ENCODE data around the gene DDX39B.
"Not testable (repeated sequence)": the region's sequence is repeated elsewhere in the genome, so short reads cannot be mapped to it uniquely, and the experiment has no call there.

The DDX39B gene

DNA sequence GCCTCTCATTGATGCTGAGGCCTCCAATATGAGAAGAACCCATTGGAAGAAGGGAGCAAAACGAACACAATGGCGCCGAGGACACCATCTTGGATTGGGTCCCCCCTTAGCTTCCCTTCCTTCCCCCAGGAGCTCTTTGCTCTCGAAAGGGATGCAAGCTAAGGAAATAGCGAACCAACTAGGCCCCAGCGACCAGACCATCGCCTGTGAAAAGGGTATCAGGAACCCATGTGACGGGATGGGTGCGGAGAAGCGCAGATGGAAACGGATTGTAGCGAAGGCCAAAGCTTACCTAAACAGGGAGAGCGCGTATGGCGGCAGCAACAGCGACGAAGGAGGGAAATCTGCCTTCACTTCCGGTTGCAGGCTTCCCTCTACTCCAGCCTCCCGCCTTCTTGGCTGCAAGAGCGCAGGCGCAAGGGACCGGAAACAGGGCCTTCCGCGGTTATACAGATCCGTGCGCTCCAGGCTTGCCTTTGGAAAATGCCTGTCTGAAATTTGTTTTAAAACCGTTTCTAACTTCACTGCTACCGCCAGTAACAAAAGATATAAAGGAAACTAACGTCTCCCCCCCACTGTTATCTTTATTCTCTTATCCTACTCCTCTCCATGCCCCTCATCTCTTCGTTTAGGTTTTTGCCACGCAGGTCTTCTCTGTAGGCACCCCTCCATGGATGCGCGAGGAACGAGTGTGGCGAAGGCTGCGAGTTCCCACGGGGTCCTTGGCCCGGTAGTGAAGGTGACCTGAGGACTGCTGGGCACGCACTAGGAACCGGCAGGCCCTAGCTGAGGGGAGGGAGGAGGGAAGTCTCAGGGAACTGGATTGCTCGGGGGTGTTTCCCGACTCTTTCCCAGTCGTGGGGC is at the start of gene DDX39B:
TSS of gene DDX39B (minus strand) at position 346 of the 864 bp plus-strand sequence. CDS start 1,471 bp downstream, outside the sequence.
- DNase-seq: peak; percentile 38

DNA sequence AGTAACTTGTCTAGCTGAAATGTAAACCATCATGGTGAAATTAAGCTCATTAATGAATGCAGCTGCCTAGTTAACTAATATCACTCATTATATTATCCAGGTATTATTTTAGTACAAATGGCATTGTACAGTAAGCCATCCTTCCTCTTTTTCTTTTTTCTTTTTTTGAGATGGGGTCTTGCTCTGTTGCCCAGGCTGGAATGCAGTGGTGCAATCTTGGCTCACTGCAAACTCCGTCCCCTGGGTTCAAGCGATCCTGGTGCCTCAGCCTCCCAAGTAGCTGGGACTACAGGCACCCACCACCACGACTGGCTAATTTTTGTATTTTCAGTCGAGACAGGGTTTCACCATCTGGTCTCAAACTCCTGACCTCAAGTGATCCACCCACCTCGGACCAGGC is 48.9 kb upstream of the DDX39B start:
- not testable (repeated sequence) for DNase-seq

DNA sequence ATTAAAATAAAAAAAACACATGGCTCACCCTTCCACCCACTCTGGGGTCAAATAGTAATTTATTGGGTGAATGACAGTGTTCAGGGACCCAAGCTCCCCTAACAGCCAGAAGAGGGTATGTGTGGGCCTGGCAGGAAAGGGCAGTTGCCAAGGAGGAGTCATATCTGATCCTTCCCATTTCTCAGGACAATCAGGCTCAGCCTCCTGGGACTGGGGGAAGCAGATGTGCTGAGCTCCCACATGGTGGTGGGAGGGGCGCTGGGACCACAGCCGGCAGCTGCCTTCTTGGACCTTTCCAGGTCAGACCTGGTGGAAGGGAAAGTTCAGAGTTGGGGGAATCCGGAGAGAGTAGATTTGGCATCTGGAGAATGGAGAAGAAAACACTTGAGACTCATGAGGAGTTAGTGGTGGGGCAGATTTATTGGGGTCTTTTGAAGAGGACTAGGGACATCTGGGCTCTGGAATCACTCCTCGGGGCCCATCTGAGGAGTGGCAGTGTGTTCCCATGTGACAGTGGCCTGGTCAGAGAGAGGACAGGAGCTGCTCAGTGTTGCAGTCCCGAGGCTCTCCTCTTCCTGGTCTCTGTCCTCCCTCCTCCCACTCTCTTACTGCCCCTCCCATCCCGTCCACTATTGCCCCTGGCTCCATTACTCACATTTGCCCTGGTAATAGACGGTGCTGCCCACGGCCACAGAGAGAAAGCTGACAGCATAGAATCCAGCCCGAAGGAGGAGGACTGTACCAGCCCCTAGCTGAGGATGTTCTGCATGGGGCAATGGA is 47.3 kb upstream of the DDX39B start:
- DNase-seq: no peak

DNA sequence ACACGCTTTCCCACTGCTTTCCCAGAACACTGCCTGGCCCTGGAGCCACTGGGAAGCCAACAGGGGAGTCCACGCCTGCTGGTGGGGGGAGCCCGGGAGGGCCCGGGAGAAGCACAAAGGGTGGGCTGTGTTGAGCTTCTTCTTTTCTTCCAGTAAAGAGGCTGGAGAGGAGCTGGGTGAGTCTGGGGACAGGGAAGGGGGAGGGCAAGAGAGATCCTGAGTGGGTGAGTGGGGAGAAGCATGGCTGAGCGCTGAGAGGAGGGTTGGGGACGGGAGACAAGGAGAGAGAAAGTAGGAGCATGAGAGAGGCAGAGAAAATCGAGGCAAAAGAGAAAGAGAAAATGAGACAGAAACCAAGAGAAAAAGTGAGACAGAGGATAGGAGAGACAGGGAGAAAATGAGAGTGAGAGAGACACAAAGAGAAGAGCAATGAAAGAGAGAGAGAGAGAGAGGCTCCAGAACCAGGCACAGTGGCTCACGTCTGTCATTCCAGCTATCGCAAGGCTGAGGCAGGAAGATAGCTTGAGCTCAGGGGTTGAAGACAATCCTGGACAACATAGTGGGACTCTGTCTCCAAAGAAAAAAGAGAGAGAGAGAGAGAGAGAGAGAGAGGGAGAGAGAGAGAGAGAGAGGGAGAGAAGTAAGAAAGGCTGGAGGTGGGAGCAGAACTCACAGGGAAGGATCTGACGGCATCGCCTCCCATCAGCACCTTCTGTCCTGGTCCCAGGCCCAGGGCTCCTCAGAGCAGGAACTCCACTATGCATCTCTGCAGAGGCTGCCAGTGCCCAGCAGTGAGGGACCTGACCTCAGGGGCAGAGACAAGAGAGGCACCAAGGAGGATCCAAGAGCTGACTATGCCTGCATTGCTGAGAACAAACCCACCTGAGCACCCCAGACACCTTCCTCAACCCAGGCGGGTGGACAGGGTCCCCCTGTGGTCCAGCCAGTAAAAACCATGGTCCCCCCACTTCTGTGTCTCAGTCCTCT is 46.3 kb upstream of the DDX39B start:
- DNase-seq: no peak

DNA sequence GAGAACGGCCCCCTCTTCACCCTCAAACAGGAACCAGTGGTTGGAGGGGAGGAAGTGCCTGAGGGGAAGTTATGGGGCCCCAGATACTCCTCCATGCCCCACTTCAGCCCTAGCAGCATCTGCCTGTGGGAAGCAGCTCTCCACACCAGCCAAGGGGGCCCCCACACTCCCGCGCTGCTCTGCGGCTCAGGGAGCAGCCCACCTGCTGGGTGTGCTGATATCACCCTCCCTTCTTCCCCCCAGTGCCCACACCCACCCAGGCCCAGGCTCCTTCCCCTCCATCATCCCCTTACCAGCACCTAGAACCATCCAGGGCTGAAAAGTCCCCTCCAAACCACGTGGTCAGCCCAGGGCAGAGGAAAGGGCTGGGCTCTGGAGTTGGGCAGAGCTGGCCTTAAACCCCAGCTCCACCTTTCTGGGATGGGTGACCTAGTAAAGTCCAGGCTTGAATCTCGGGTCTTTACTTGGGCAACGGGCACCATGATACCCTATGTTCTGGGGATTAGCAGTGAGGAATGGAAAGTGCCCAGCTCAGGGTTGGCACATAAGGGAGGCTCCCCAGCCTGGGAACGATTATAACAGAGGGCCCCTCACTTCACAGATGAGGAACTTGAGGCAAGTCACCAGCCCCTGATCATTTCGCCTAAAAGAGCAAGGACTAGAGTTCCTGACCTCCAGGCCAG is 44.9 kb upstream of the DDX39B start:
- DNase-seq: no peak

- no peak for DNase-seq
Observed at GRCh38 chr6:31586008-31586407, 44.2 kb upstream of the DDX39B start, which contains the start of gene LST1. TSS of gene LST1 (plus strand) at chr6:31586277. CDS start at chr6:31587300, 1,023 bp downstream.

DNA sequence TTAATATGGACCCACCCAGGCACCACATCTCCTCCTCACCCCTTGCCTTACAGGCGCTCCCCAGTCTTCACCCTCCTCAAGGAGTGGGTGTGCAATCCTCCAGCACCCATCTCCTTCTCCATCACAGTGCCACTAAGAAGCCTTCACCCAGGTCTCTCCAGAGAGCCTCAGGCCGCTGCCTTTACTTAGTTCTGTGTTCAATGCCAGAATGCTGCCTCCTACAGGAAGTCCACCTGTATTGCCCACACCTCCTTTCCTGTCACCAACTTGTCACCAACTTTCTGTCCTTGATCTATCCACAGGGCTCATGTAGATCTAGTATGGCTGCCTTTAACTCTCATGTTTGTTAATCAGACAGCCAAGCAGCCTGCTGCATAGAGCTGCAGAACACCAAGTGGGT is 43.7 kb upstream of the DDX39B start:
- no peak for DNase-seq

DNA sequence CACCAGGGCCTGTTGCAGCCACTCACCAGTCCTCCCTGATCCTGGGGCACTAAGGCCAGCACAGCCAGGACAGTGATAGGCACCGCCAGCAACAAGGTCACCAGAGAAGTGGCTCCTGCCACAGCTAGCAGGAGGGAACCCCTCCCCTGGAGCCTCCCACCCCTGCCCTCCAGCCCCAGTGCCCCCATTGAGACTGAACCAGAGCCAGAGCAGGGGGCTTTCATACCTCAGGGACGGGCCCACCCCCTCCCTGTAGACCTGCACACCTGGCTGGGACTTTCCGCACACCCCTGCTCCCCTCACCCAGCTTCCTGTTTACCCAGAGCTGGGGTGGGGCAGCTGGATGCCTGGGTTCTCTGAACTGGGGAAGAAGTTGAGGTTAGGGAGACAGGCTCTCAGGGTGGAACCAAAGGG is 40.4 kb upstream of the DDX39B start, which contains the start of gene LTB:
TSS of gene LTB (minus strand) at position 195 of the 414 bp plus-strand sequence. CDS start at position 188, 7 bp downstream.
- no peak for DNase-seq

DNA sequence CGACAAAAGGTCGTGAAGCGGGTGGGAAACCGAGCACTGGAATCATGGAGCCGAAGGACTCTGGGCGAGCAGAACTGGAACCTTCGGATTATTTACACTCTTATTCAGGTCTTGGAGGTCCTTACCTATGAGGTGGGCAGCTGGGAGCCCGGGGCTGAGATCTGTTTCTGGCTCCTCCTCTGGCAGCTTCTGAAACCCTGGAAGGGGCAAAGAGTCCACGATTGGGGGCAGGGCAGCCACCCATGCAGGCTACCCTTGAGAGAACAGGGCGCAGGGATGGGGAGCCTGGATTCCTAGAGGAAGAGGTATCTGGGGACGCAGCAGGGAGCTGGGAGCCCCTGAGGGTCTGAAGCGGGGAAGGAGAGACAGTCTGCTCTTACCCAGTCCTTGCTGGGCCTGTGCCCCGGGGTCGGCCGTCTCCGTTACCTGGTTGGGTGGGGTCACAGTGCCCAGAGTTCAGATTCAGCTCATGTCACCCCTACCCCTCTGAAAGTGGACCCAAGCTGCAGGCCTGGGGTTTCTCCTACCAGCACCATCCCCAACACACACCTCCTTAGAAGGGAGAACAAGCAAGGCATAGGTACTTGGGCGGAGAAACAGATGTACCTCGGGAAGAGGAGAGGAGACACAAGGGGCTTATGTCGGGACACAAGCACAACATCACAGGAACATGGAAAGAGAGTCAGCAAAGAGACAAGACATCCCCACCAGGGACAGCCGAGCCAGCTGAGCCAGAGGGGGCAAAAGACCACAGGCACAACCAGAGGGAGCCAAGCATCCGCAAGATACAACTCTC is 39.8 kb upstream of the DDX39B start:
- no peak for DNase-seq

- DNase-seq: no peak
Observed at GRCh38 chr6:31580807-31581433, 39.1 kb upstream of the DDX39B start.

- no peak for DNase-seq
Observed at GRCh38 chr6:31580438-31580740, 38.6 kb upstream of the DDX39B start.

- DNase-seq: no peak
Observed at GRCh38 chr6:31579546-31580437, 38.0 kb upstream of the DDX39B start.

- no peak for DNase-seq
Observed at GRCh38 chr6:31579119-31579505, 37.3 kb upstream of the DDX39B start.

DNA sequence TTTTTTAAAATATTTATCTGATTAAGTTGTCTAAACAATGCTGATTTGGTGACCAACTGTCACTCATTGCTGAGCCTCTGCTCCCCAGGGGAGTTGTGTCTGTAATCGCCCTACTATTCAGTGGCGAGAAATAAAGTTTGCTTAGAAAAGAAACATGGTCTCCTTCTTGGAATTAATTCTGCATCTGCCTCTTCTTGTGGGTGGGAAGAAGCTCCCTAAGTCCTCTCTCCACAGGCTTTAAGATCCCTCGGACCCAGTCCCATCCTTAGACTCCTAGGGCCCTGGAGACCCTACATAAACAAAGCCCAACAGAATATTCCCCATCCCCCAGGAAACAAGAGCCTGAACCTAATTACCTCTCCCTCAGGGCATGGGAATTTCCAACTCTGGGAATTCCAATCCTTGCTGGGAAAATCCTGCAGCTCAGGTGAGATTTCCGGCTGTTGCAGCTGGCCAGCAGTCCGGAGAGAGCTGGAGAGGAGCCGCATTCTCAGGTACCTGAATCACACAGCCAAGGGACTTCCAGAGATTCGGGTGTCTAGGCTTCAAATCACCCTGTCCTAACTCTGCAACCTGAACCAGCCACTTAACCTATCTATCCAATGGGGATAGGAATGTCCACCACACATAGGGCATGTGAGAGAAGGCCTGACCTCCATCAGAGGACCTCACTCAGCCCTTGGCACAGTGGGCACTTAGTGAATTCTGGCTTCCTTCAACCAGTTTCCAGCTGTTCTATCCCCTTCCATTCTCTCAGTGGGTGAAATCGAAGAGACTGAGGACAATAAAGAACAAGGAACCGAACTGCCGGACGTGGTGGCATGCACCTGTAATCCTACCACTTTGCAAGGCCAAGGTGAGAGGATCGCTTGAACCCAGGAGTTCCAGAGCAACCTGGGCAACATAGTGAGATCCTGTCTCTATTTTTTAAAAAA is 36.6 kb upstream of the DDX39B start:
- DNase-seq: no peak

DNA sequence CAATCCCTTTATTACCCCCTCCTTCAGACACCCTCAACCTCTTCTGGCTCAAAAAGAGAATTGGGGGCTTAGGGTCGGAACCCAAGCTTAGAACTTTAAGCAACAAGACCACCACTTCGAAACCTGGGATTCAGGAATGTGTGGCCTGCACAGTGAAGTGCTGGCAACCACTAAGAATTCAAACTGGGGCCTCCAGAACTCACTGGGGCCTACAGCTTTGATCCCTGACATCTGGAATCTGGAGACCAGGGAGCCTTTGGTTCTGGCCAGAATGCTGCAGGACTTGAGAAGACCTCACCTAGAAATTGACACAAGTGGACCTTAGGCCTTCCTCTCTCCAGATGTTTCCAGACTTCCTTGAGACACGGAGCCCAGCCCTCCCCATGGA is 35.8 kb upstream of the DDX39B start:
- no peak for DNase-seq

- DNase-seq: no peak
Observed at GRCh38 chr6:31576897-31577578, 35.2 kb upstream of the DDX39B start.

GRCh38 chr6:31575952-31576685 is 34.3 kb upstream of the DDX39B start:
- no peak for DNase-seq

Measured in cortex of kidney (tissue), 1 donor.